ENCODE measurements around the gene CMSS1.
"Not testable (repeated sequence)": the region's sequence is repeated elsewhere in the genome, so short reads cannot be mapped to it uniquely, and the experiment has no call there.

Gene CMSS1

GRCh38 chr3:100184948-100185570, 367.4 kb downstream of the CMSS1 start:
- no peak for DNase-seq (ENCODE audit: low spot score)

GRCh38 chr3:100185847-100186246, 368.2 kb downstream of the CMSS1 start:
- DNase-seq (ENCODE audit: low spot score) = no peak

- DNase-seq (ENCODE audit: low spot score) = no peak
Measured at GRCh38 chr3:100189444-100189964, 371.8 kb downstream of the CMSS1 start.

GRCh38 chr3:100195375-100195774, 377.7 kb downstream of the CMSS1 start:
- DNase-seq (ENCODE audit: low spot score) = no peak

GRCh38 chr3:100197876-100198275, 380.2 kb downstream of the CMSS1 start:
- DNase-seq (ENCODE audit: low spot score) = no peak

GRCh38 chr3:100198579-100199269, 381.1 kb downstream of the CMSS1 start:
- no peak for DNase-seq (ENCODE audit: low spot score)

GRCh38 chr3:100205171-100205570, 387.5 kb downstream of the CMSS1 start:
- DNase-seq (ENCODE audit: low spot score) = no peak

- no peak for DNase-seq (ENCODE audit: low spot score)
Measured at GRCh38 chr3:100206687-100207086, 389.0 kb downstream of the CMSS1 start.

GRCh38 chr3:100207886-100208285, 390.2 kb downstream of the CMSS1 start:
- DNase-seq (ENCODE audit: low spot score) = no peak

- DNase-seq (ENCODE audit: low spot score) = no peak
Measured at GRCh38 chr3:100209169-100209568, 391.5 kb downstream of the CMSS1 start.

GRCh38 chr3:100209948-100210771, 392.5 kb downstream of the CMSS1 start:
- DNase-seq (ENCODE audit: low spot score) = no peak

- DNase-seq (ENCODE audit: low spot score) = no peak
Measured at GRCh38 chr3:100210772-100211135, 393.1 kb downstream of the CMSS1 start.

- DNase-seq (ENCODE audit: low spot score) = no peak
Measured at GRCh38 chr3:100213891-100214573, 396.4 kb downstream of the CMSS1 start.

GRCh38 chr3:100214574-100214964, 396.9 kb downstream of the CMSS1 start:
- DNase-seq (ENCODE audit: low spot score) = no peak

- no peak for DNase-seq (ENCODE audit: low spot score)
Measured at GRCh38 chr3:100216713-100217112, 399.1 kb downstream of the CMSS1 start.

GRCh38 chr3:100221159-100221558, 403.5 kb downstream of the CMSS1 start:
- DNase-seq (ENCODE audit: low spot score) = no peak

GRCh38 chr3:100225193-100225592, 407.5 kb downstream of the CMSS1 start:
- no peak for DNase-seq (ENCODE audit: low spot score)

- DNase-seq (ENCODE audit: low spot score) = no peak
Measured at GRCh38 chr3:100225883-100226282, 408.2 kb downstream of the CMSS1 start.

- DNase-seq (ENCODE audit: low spot score) = no peak
Measured at GRCh38 chr3:100226712-100227429, 409.2 kb downstream of the CMSS1 start.

GRCh38 chr3:100227511-100227921, 409.9 kb downstream of the CMSS1 start:
- no peak for DNase-seq (ENCODE audit: low spot score)

- DNase-seq (ENCODE audit: low spot score) = no peak
Measured at GRCh38 chr3:100228247-100228646, 410.6 kb downstream of the CMSS1 start.

GRCh38 chr3:100229188-100229587, 411.5 kb downstream of the CMSS1 start:
- DNase-seq (ENCODE audit: low spot score) = not testable (repeated sequence)

Data from LoVo (cell line).